NCI-H146 treated with DMSO at 0.1 percent for 48 hours (cell line): ENCODE data around the gene C1orf174.

Experiments
- DNase-seq: peaks from one replicate; lab custom pipeline; 2025; ENCODE audit not compliant: unreplicated experiment; lab: John Stamatoyannopoulos, UW

C1orf174 gene

GRCh38 chr1:3900150-3900968 lies at the start of gene C1orf174:
TSS of gene C1orf174 (minus strand) at chr1:3900272. CDS start at chr1:3900186, 86 bp downstream.
- DNase-seq: peak; percentile 88

GRCh38 chr1:3948344-3948743 lies 48.3 kb upstream of the C1orf174 start:
- DNase-seq: no peak

- DNase-seq: no peak
These were observed 46.1 kb upstream of the C1orf174 start for GRCh38 chr1:3945916-3946840.

- no peak for DNase-seq
These were observed 45.1 kb upstream of the C1orf174 start for GRCh38 chr1:3945222-3945621.

- DNase-seq: no peak
These were observed 44.6 kb upstream of the C1orf174 start for GRCh38 chr1:3944578-3945125.

GRCh38 chr1:3943806-3944577 lies 43.9 kb upstream of the C1orf174 start:
- DNase-seq: peak; percentile 38

GRCh38 chr1:3943123-3943431 lies 43.0 kb upstream of the C1orf174 start:
- no peak for DNase-seq

- peak; percentile 56 for DNase-seq
These were observed 42.5 kb upstream of the C1orf174 start for GRCh38 chr1:3942416-3943122.

- DNase-seq: no peak
These were observed 40.8 kb upstream of the C1orf174 start for GRCh38 chr1:3940754-3941345.

- no peak for DNase-seq
These were observed 40.1 kb upstream of the C1orf174 start for GRCh38 chr1:3940081-3940753.

GRCh38 chr1:3939242-3940080 lies 39.4 kb upstream of the C1orf174 start:
- no peak for DNase-seq

- no peak for DNase-seq
These were observed 32.3 kb upstream of the C1orf174 start for GRCh38 chr1:3932156-3932919.

- no peak for DNase-seq
These were observed 31.2 kb upstream of the C1orf174 start for GRCh38 chr1:3931007-3931912.

- DNase-seq: no peak
These were observed 30.4 kb upstream of the C1orf174 start for GRCh38 chr1:3930301-3931006.

- no peak for DNase-seq
These were observed 29.1 kb upstream of the C1orf174 start for GRCh38 chr1:3929126-3929525.

GRCh38 chr1:3928586-3928985 lies 28.5 kb upstream of the C1orf174 start:
- no peak for DNase-seq
